Testis (tissue), 2 donors: Measurements from ENCODE around the gene KRTAP4-16.

ENCODE experiments used
- CTCF ChIP-seq, 3 experiments: fragments of 450-650 bp in 2 of 3; fragments of 200-600 bp in 1 of 3; sonication (generic) in 1 of 3; IDR thresholded peaks; one replicate each; pipeline ENCODE4 v1.5.1; 2016 to 2019; ENCODE audit warnings: antibody characterized with exemption in 3 of 3, mild to moderate bottlenecking in 2 of 3, moderate library complexity in 1 of 3
- POLR2A ChIP-seq: fragments of 450-650 bp; IDR thresholded peaks from one replicate; pipeline ENCODE4 v1.6.1; 2017; ENCODE audit warnings: antibody characterized with exemption, mild to moderate bottlenecking, moderate library complexity

DNA sequence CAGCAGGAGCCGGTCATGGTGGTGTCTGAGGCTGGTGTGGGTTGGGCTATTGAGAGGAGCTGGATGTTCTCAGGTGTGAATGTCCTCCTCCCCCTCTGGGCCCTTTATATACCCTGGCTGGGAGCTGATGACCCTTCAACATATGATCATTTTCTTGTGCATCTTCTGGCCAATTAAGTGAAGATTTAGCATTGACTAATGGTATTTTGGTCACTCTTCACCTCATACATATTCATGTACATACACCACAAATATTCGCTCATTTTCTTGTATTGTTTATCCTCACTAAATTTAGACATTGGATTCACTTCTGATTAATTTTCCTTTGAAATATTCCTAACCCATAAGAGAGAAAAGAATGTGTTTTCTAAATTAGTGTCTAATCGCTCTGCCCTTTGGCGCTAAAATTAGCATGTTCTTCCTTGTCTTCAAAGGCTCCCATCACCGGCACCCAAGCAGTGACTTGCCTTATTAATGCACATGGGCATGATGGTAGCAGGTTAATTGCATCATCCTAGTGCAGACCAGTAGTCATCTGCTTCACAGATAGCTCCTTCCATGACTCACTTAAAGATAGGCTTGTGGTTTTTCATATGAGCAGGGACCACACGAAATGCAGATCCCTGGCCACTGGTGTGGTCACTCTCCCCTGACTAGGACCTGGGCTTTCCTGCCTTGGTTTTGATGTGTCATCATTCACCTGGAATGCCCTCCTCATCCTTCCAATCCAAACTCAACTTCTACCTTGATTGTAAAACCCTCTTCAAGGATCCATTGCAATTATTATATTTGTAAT, 36.0 kb downstream of the KRTAP4-16 start, which contains the start of gene KRTAP2-4:
- no peak for TF ChIP-seq CTCF (IDR thresholded peaks at IDR 0.05)
- no peak for TF ChIP-seq POLR2A
